ENCODE results near the gene SLC35F3.

The SLC35F3 gene

GRCh38 chr1:234135501-234135900, 231.0 kb downstream of the SLC35F3 start:
- no peak overlapping the region for H3K4me2 ChIP-seq (ENCODE audit: low read depth, low read length, poor library complexity, severe bottlenecking)
- no peak overlapping the region for H3K9ac ChIP-seq (ENCODE audit: low read length)
- TF ChIP-seq EZH2phosphoT487 (conservative IDR thresholded peaks at IDR 0.05; ENCODE audit: low read length), result no peak
- no peak for TF ChIP-seq CTCF (IDR thresholded peaks at IDR 0.05; ENCODE audit: insufficient read depth, low read length, poor library complexity, severe bottlenecking)
- H3K4me3 ChIP-seq (ENCODE audit: insufficient read depth, low read length, poor library complexity, severe bottlenecking), result no peak overlapping the region
- no peaks in the 10 kb centered on the region for H3K79me2 ChIP-seq (ENCODE audit: insufficient read depth, low read length)
- H3F3A ChIP-seq (ENCODE audit: insufficient read depth), result no peaks in the 10 kb centered on the region
- H3K27ac ChIP-seq (ENCODE audit: low read depth, low read length), result no peak overlapping the region
- no peaks in the 10 kb centered on the region for H3K36me3 ChIP-seq (ENCODE audit: low read length)
- no peaks in the 10 kb centered on the region for H3K27me3 ChIP-seq (ENCODE audit: low read length)
- no peaks in the 10 kb centered on the region for H4K20me1 ChIP-seq (ENCODE audit: low read depth, low read length)
- no peaks in the 10 kb centered on the region for H3K9me2 ChIP-seq (replicated peaks; ENCODE audit: insufficient read depth, low read length)
- H2AFZ ChIP-seq (ENCODE audit: low read depth, low read length, severe bottlenecking), result no peak overlapping the region
- no peaks in the 10 kb centered on the region for H3K9me3 ChIP-seq (ENCODE audit: insufficient read depth, low read length)

- Histone ChIP-seq H3K27me3 (ENCODE audit: low read length) (no peaks in the 10 kb centered on the region), H3K4me3 (ENCODE audit: insufficient read depth, low read length, poor library complexity, severe bottlenecking) (no peak overlapping the region), H3K36me3 (ENCODE audit: low read length) (no peaks in the 10 kb centered on the region), H3K9me3 (ENCODE audit: insufficient read depth, low read length) (no peaks in the 10 kb centered on the region), H3K9ac (ENCODE audit: low read length) (no peak overlapping the region), H4K20me1 (ENCODE audit: low read depth, low read length) (no peaks in the 10 kb centered on the region), H3K4me2 (ENCODE audit: low read depth, low read length, poor library complexity, severe bottlenecking) (no peak overlapping the region), H3K27ac (ENCODE audit: low read depth, low read length) (no peak overlapping the region), H2AFZ (ENCODE audit: low read depth, low read length, severe bottlenecking) (no peak overlapping the region), H3F3A (ENCODE audit: insufficient read depth) (no peaks in the 10 kb centered on the region), H3K79me2 (ENCODE audit: insufficient read depth, low read length) (no peaks in the 10 kb centered on the region), H3K9me2 (replicated peaks; ENCODE audit: insufficient read depth, low read length) (no peaks in the 10 kb centered on the region)
- TF ChIP-seq CTCF (IDR thresholded peaks at IDR 0.05; ENCODE audit: insufficient read depth, low read length, poor library complexity, severe bottlenecking) (no peak), EZH2phosphoT487 (conservative IDR thresholded peaks at IDR 0.05; ENCODE audit: low read length) (no peak)
Observed at GRCh38 chr1:234136073-234136472, 231.6 kb downstream of the SLC35F3 start.

GRCh38 chr1:234139966-234140365, 235.5 kb downstream of the SLC35F3 start:
- H3K9me2 ChIP-seq (replicated peaks; ENCODE audit: insufficient read depth, low read length), result no peaks in the 10 kb centered on the region

More at GRCh38 chr1:234139966-234140365, 235.5 kb downstream of the SLC35F3 start:
- TF ChIP-seq EZH2phosphoT487 (conservative IDR thresholded peaks at IDR 0.05; ENCODE audit: low read length) (no peak), CTCF (IDR thresholded peaks at IDR 0.05; ENCODE audit: insufficient read depth, low read length, poor library complexity, severe bottlenecking) (no peak)
- Histone ChIP-seq H3K79me2 (ENCODE audit: insufficient read depth, low read length) (no peaks in the 10 kb centered on the region), H3K27ac (ENCODE audit: low read depth, low read length) (no peak overlapping the region), H3K4me3 (ENCODE audit: insufficient read depth, low read length, poor library complexity, severe bottlenecking) (no peak overlapping the region), H3K27me3 (ENCODE audit: low read length) (no peaks in the 10 kb centered on the region), H2AFZ (ENCODE audit: low read depth, low read length, severe bottlenecking) (no peak overlapping the region), H3K36me3 (ENCODE audit: low read length) (no peaks in the 10 kb centered on the region), H3K9me3 (ENCODE audit: insufficient read depth, low read length) (no peaks in the 10 kb centered on the region), H3F3A (ENCODE audit: insufficient read depth) (no peaks in the 10 kb centered on the region), H3K9ac (ENCODE audit: low read length) (no peak overlapping the region), H4K20me1 (ENCODE audit: low read depth, low read length) (no peaks in the 10 kb centered on the region), H3K4me2 (ENCODE audit: low read depth, low read length, poor library complexity, severe bottlenecking) (no peak overlapping the region)
